Inferior parietal cortex (tissue), 1 donor: ENCODE results near the gene LRP1B.

Experiments used
- DNase-seq: peaks from one replicate; pipeline ENCODE4 v3.0.0-alpha.2; 2016; ENCODE audit errors: extremely low spot score

LRP1B gene

GRCh38 chr2:141517852-141518421, 612.9 kb downstream of the LRP1B start:
- DNase-seq, result no peak

- no peak for DNase-seq
Observed at GRCh38 chr2:141517180-141517851, 613.5 kb downstream of the LRP1B start.

- DNase-seq, result no peak
Observed at GRCh38 chr2:141515931-141516330, 614.9 kb downstream of the LRP1B start.

- no peak for DNase-seq
Observed at GRCh38 chr2:141513853-141514252, 617.0 kb downstream of the LRP1B start.

- no peak for DNase-seq
Observed at GRCh38 chr2:141508806-141509595, 621.8 kb downstream of the LRP1B start.

GRCh38 chr2:141508086-141508752, 622.6 kb downstream of the LRP1B start:
- no peak for DNase-seq

- DNase-seq, result no peak
Observed at GRCh38 chr2:141506135-141506534, 624.7 kb downstream of the LRP1B start.

GRCh38 chr2:141501752-141502151, 629.1 kb downstream of the LRP1B start:
- DNase-seq, result no peak

- DNase-seq, result no peak
Observed at GRCh38 chr2:141499123-141499522, 631.7 kb downstream of the LRP1B start.

GRCh38 chr2:141498561-141498960, 632.3 kb downstream of the LRP1B start:
- no peak for DNase-seq

- no peak for DNase-seq
Observed at GRCh38 chr2:141497272-141497671, 633.5 kb downstream of the LRP1B start.

- DNase-seq, result no peak
Observed at GRCh38 chr2:141496810-141497209, 634.0 kb downstream of the LRP1B start.

GRCh38 chr2:141493936-141494335, 636.9 kb downstream of the LRP1B start:
- no peak for DNase-seq

- no peak for DNase-seq
Observed at GRCh38 chr2:141492816-141493215, 638.0 kb downstream of the LRP1B start.

- DNase-seq, result no peak
Observed at GRCh38 chr2:141490886-141491285, 639.9 kb downstream of the LRP1B start.

- DNase-seq, result no peak
Observed at GRCh38 chr2:141482697-141483096, 648.1 kb downstream of the LRP1B start.

GRCh38 chr2:141475801-141476200, 655.0 kb downstream of the LRP1B start:
- no peak for DNase-seq

GRCh38 chr2:141468761-141469160, 662.1 kb downstream of the LRP1B start:
- DNase-seq, result no peak

- DNase-seq, result no peak
Observed at GRCh38 chr2:141467331-141467730, 663.5 kb downstream of the LRP1B start.

- no peak for DNase-seq
Observed at GRCh38 chr2:141464995-141465394, 665.8 kb downstream of the LRP1B start.

- DNase-seq, result no peak
Observed at GRCh38 chr2:141458351-141458750, 672.5 kb downstream of the LRP1B start.

GRCh38 chr2:141455877-141456276, 674.9 kb downstream of the LRP1B start:
- DNase-seq, result no peak
